ENCODE measurements around the gene SOX6.

Gene SOX6

DNA sequence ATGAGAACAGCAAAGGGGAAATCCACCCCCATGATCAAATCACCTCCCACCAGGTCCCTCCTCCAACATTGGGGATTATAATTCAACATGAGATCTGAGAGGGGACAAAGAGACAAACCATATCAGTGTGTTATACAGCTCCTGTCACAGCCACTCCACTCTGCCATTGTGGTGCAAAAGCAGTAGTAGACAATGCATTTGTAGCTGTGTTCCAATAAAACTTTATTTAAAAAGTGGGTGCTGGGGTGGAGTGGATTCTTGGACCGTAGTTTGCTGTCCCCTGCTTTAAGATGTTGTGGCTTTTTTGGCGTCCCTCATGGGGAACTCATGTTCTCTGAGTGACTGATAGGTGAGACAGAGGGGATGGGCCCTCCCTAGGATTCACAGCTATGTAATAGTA is 399.1 kb downstream of the SOX6 start:
- DNase-seq (ENCODE audit: low read depth) = no peak

DNA sequence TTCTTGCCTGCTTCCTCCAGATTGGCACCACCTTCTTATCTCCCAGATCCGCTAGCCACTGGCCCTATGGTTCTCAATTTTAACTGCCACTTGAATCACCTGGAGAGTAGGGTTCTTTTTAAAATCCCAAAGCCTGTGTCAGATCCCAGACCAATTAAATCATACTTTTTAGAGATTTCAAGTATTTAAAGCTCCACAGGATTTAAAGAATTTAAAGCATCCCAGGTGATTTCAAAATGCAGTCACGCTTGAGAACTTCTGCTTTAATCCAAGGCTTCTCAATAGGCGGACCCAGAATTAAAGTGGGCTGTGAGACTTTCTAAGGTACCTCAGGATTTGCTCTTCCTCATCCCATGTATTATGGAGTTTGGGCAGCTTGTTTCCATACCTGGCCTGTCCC is 400.0 kb downstream of the SOX6 start:
- DNase-seq (ENCODE audit: low read depth) = no peak

DNA sequence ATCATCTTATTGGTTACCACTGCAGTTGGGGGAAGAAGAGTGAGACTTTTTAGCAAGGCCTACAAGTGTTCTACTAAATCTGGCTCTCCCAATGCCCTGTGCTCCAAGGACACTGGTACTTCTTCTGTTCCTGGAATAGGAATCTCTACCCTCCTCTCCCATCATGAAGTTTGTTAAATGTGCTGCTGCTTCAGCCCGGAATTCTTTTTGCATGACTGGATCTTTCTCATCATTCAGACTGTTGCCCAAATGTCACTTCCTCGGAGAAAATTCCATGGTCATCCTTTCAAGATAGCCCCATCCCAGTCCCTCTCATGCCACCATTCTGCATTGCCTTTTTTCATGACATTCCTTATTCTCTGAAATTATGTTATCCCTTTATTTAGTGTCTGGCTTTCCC is 400.8 kb downstream of the SOX6 start:
- DNase-seq (ENCODE audit: low read depth) = no peak

DNA sequence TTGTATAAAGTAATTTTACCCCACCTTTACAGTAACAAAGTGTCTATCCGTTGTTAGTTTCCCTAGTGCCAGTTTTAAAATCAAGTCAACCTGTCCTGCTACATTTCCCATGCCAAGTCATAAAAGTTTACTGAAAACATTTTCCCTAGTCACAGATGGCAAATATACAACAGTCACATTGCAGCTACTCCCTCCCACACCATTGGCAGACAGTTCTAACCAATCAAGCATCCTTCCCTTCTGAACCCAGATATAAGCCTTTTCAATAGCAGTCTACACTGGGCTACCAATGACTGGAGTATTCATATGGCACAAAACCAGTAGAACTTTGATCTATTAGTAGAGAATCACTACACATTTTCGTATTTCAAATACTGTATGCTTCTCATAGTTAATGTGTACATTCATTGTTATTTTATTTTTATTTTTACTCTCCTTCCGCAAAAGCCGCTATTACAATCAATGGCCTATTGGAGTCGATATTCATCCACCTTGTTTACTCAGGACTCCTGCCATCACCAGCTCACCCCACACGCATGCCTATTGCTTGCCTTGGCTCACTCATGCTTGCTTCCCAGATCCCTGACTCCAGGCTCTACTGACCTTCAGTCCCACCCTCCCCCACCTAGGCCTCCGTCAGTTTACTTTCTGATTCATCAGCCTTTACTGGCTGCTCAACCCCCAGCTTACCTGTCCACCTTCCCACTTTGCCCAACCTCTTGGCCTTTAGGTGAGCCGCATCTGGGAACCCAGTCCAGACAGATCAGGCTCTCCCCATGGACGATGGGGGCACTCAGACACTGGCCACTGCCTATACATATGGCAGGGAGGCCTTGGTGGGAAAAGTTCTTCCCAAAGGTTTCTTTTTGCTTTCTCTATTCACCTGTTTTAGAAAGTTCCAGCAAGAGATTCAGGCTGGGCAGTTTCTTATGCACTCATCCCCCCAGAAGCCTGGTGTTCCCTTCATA is 408.4 kb downstream of the SOX6 start:
- no peak for DNase-seq (ENCODE audit: low read depth)

DNA sequence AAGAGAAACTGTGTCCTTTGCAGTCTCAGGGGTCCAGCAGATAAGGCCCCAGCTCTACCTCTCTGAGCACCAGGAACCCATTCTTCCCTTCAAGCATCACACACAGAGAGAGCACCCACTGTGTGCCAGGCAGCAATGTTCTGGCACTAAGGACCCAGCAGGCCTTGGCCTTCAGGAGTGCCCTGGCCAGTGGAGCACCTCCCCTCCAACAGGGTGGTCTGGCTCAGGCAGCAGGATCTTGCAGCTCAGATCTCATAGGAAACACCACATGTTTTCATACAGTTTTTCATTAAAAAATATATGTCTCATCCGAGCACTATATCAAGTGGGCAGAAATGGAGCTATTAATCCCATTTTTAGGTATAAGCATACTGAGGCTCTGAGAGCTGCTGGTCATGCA is 410.6 kb downstream of the SOX6 start:
- DNase-seq (ENCODE audit: low read depth) = no peak

DNA sequence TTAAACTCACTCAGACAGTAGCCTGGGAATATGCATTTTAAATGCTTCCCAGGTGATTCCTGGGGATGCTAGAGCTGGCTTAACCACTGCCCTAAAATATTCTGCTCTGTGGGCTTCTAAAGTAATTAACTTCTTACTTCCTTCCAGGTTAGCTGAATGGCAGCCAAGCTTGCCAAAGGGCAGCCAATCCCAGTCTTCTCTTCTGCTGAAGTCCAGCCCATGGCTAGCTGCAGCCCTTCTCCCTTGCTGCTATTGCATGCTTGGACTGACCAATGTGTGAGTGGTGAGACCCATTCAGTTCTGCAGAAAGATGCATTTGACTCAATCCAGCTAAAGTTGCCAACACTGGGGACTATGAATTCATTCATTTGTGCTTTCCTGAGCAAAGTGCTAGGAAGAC is 411.9 kb downstream of the SOX6 start:
- no peak for DNase-seq (ENCODE audit: low read depth)

DNA sequence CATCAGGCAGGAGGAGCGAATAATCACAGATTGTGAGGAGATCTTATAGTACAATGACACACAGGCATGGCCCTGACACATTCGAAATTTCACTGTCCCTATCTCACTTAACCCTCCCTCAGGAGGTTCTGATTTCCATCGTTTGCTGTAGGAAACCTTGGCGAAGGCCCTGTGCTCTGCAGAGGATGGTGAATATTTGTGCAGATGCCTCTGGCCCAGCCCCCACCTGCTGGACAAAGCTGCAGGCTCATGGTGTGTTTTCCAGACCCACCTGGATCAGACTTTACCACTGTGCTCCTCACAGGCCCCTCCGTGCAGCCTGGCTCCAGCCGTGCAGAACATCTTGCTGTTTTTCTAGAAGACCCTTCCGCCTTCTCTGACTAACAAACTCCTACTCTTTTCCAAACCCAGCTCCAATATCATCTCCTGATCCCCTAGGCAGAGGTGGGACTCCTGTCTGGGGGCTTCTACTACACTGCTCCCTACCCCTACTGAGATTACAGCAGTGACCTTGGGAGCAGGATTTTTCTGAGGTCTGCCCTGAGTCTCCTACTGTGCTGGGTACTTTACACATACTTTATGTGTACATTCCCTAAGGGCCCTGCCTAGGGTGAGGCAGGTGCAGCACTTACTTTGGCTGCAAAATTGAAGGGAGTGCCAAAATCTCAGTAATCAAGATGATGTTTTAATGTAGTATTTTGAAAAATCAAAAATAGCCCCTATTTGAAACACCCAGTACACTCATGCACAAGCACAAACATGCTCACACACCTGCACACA is 412.7 kb downstream of the SOX6 start:
- no peak for DNase-seq (ENCODE audit: low read depth)

DNA sequence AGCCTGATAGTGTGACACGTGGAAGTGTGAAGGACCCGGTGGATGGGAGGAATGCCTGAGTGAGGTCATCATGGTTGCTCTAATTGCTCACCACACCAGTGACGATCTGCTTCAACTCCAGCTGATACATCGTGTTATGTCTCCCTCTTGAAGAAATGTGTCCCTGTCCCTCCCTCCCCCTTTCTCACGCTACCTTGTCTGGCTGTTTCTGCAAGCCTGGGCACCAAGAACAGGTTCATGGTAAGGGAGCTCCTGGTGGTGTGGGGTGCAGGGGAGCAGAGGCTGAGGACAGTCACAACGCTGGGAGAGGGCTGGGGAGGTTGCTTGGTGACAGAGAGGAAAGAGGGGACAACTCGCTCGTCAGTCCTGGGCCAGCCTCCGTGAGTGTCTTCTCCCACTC is 413.4 kb downstream of the SOX6 start:
- DNase-seq (ENCODE audit: low read depth) = no peak

DNA sequence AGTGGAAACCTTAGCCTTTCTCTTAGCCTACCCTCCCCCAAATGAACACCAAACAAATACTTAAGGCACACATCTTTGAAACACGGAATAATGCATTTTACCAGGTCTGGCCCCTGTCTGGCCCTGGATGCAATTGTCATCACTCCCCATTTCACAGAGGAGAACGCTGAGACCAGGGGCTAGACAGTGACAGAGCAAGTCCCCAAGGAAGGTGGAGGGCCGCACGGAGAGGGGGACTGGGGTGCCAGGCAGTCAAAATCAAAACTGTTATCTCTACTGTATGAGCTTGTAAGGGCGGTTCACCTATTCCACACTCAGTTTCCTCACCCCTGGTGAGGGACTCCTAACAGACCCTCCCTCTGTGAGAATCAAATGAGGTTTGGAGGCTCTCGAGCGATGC is 414.2 kb downstream of the SOX6 start:
- DNase-seq (ENCODE audit: low read depth) = no peak

DNA sequence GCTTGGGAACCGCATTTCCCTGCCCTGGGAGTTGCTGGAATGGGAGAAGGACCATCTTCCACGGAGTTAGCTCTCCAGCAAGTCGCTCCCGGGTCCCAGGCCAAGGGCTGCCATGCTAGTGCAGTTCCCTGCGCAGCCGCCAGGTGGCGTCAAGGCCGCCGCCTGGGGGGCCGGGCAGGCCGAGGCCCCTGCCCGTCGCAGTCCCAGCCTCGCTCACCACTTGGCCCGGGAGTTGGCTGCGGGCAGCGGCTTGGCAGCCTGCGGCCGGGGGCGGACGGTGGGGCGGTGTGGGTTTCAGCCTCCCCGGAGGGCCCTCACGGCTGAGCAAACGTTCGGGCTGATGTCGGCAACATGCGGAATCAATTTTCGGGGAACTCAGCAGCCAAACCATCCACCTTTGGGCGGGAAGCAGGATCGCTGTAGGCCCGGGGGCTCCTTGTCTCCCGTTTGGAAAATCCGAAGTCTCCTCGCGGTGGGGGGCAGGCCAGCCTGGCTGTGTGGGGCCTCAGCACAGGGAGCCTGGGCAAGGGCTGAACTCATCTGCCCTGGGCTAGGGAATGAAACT is 415.1 kb downstream of the SOX6 start:
- no peak for DNase-seq (ENCODE audit: low read depth)

DNA sequence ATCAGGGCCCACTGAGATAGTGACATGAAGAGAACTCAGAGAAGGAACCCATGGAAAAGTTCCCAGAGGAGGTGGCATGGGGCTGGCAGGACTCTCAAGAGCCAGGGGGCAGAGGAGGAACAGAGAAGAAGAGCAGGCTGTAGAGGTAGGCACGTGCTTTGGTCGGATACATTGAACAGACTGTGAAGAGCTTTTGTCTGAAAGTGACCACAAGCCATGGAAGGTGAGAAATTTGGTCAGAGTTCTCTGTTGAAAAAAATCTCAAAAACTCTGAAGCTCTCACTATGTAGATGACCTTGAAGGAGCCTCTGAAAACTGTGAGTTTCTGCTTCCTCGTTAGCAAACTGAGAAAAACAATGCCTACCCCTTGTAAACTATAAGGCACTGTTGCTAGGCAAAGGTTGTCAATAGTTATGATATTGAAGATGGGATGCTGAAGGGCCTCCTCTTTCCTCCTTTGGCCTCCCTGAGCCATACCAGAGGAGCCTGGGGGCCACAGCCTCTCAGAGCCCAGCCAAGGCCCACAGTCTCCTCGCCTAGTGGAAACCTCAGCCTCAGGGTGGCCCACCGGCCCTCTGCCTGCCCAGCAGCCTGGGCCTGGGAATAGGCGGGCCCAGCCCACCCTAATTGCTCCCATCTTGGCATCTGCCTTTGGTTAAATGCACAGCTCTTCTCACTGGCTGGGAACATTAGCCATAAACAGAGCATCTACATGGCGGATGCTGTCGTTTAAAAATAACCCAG is 415.7 kb downstream of the SOX6 start:
- DNase-seq (ENCODE audit: low read depth) = no peak

DNA sequence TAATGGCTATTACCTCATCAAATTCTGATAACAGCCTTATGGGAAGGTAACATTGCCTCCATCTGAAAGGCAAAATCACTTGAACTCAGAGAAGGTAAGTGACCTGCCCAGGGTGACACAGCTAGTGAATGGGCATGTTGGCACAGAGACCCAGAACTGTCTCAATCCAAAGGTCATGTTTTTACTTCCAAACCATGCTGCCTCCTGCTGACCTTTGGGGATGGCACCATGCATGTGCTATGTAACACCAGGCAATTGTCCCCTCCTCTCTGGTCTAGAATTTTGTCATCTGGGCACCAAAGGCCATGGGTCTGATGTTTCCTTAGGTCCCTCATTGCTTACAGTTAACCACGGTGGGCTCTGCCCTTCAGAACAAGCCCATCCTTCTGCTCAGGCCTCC is 417.4 kb downstream of the SOX6 start:
- no peak for DNase-seq (ENCODE audit: low read depth)

DNA sequence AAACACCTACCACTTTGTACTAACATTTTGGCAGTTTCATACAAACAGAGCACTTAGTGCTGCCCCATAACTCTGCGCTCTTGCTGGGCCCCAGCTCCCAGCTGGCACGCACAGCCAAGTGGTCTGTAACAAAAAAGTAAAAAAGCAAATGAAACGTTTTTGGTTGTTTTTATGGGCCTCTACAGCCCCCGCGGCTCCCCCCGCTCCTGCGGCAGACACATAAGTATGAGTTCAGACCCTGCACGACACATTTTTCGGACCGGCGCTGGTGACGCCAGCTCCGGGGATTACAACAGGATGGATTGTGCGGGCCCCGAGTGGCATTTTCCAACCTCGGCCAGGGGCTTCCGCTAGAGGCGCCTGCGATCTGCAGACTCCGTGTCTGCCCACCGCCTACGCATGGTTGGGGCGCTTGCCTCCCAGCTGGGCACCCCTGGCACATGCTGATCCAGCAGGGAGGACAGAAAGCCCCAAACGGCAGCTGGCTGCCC is 418.2 kb downstream of the SOX6 start:
- no peak for DNase-seq (ENCODE audit: low read depth)

DNA sequence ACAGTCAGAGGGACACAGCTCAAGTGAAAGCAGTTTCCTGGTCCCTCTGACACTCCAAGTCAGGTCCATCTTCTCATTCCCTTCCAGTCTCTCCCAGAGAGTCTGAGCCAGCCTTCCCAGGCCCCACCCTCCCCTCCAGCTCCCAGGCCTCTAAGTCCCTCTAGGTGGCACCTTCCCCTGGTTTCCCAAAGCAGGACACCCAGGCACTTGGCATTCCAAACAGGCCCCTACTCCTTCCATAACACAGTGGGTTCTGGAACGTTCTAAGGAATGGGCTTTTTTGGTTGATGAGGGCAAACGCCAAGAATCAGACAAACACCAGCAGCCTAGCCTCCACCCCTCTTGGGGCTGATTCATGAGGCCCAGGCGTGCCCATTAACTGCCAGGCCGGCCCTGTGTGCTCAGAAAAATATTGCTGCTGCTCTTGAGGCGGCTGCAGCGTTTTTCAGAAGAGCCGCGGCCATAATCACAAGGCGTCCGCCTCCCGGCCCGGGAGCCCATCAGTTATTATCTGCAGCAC is 418.7 kb downstream of the SOX6 start:
- no peak for DNase-seq (ENCODE audit: low read depth)

DNA sequence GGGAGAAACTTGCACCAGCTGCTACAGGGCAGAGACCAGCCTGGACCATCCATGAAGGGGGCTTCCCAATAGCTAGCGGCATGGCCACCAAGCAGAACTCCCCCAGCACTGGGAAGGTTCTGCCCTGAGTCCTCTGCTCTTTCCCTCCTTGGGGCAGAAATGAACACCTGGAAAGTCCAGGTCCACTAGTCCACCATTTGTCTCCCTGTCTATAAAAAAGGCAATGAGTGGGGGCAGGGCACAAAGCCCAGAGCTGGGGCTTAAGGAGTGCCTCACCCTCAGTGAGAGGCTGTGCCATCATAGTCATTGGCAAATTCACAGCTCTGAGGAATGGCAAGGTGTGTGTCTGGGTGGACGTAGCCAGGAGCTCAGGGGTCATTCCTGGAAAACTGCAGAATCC is 420.3 kb downstream of the SOX6 start:
- no peak for DNase-seq (ENCODE audit: low read depth)

DNA sequence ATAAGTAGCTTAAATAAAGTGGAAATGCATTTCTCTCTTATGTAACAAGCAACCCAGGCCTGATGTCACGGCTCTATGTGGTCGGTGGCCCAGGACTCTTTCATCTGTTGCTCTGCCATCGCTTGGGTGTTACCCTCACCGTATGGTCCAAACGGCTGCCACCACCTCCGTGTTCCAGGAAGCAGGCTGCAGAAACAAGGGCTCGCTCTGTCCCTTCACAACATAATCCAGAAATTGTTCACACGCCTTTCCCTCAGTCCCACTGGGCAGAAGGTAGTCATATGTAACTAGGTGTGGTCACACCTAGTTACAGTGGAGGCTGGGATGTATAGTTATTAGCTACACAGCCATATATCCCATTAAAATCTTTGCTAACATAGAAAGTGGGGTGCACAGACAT is 421.0 kb downstream of the SOX6 start:
- no peak for DNase-seq (ENCODE audit: low read depth)

DNA sequence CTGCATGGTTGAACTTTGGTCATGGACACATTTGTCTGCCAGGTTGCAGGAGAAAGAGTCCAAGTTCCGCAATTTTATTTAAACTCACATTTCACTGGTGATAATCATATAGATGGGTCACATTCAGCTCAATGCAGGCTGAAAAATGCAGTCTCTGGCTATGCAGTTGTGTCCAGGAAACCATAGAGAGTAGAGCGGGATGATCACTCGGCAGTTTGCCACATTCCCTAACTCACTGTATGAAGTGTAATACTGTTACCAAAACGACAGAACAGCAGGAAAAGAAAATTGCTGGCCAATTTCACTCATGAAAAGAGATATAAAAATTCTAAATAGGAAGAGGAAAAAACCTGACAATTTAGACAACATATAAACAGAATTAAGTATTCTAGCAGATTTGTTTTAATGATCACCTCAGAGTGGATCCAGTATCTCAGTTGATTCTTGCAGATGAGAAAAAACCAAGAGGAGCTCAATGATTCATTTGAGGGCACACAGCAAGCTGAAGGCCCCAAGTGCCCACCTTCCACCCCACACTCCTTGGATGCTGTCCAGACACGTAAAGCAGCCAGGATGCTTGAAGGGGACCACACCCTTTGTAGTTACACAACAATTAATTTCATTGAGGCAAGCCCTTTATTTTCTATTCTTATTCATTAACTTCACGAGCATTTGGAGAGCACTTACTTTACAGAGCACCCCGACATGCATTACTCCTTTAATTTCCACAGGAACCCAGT is 422.3 kb downstream of the SOX6 start:
- DNase-seq (ENCODE audit: low read depth) = no peak

DNA sequence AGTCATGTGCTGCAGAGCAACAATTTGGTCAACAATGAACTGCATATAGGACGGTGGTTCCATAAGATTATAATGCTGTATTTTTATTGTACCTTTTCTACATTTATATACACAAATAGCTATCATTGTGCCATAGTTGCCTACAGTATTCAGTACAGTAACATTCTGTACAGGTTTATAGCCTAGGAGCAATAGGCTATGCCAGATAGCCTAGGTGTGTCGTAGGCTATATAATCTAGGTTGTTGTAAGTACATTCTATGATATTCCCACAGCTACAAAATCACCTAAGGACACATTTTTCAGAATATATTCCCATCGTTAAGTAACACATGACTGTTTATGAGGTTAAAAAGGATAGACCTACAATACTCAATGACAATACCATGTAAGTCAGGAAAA is 423.9 kb downstream of the SOX6 start:
- DNase-seq (ENCODE audit: low read depth) = no peak

DNA sequence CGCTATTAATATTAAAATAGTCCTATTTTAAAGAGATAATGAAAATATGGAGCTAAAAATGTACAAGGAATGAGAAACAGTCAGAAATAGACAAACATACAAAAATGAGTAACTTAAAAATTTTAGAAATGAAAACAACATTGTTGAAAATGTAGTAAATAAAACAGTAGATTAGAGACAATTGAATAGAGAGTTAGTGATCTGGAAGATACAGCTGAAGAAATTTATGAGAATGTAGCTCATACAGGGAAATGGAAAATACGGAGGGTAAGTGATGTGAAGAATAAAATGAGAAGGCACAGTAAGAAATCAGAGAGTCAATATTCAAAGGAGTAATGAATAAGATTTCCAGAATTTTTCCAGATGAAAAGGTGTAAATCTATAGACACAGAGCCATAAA is 424.8 kb downstream of the SOX6 start:
- no peak for DNase-seq (ENCODE audit: low read depth)

DNA sequence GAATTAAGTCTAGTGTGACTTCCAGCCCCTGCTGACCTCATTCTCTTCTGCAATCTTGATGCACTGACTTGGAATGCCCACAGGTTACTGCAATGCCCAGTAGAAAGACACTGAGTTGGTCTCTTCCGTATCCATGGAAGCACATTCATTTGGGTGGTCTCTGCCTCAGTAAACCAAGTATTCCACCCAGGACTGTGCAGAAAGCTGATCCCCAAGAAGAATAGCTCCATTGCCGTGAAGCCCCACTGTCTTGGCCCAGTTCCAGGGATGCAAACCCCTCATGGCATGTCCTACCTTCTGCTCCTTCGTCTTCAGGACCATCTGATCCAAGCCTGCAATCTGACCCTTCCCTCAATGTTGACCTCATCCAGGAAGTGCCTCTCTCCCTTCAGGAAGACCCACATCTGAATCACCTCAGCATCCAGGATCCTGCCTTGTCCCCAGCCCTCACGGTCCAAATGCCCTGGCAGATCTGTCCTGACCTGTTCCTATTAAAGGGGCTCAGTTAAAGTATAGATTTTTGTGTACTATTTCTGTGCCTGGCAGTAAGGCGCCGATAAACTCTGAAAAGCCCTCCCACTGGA is 425.8 kb downstream of the SOX6 start:
- no peak for DNase-seq (ENCODE audit: low read depth)

DNA sequence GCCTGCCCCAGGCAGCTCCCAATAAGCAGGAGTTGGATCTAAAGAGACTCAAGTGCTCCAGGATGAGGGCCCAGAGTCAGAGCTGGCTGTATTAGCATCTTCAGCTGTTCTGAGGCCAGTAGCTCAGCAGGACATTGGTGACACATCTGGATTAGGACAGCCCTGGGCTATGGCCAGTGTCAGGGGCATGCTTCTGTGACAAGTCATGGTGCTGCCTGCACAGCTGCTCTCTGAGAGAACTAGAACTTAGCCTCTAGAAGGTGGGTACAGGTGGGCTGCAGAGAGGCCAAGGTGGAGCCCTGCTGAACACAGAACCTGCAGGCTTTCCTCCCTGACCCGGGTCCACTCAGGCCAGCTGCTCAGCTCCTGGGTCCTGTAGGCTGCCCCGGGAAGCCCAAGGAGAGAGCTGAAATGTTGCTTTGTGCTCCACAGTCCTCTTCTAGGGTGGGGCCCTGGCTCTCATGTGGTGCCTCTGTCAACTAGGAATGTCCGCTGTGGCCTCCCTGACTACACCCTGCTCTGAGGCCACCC is 426.9 kb downstream of the SOX6 start:
- no peak for DNase-seq (ENCODE audit: low read depth)

Measured in activated gamma-delta T cell treated with anti-CD3 and anti-CD28 coated beads, Interleukin-2, amount 50 U/mL, for 16 hours (primary cell).